Raji (cell line): Measurements from ENCODE around the gene ANO1.

Source experiments
- POLR2A ChIP-seq: IDR thresholded peaks from 2 replicates; pipeline ENCODE4 v1.6.1; 2011; ENCODE audit warnings: low read depth, low read length, control low read depth; ENCODE audit not compliant: insufficient read depth

Gene ANO1

GRCh38 chr11:70126494-70126893 is 48.4 kb downstream of the ANO1 start:
- no peak for TF ChIP-seq POLR2A

- no peak for TF ChIP-seq POLR2A
These were observed 49.7 kb downstream of the ANO1 start for GRCh38 chr11:70127653-70128434.

- TF ChIP-seq POLR2A: no peak
These were observed 50.4 kb downstream of the ANO1 start for GRCh38 chr11:70128435-70128906.

- no peak for TF ChIP-seq POLR2A
These were observed 51.0 kb downstream of the ANO1 start for GRCh38 chr11:70129051-70129592.

- TF ChIP-seq POLR2A: no peak
These were observed 52.5 kb downstream of the ANO1 start for GRCh38 chr11:70130636-70131035.

- TF ChIP-seq POLR2A: no peak
These were observed 53.6 kb downstream of the ANO1 start for GRCh38 chr11:70131606-70132190.

- no peak for TF ChIP-seq POLR2A
These were observed 54.5 kb downstream of the ANO1 start for GRCh38 chr11:70132641-70133040.

GRCh38 chr11:70133771-70134335 is 55.7 kb downstream of the ANO1 start:
- no peak for TF ChIP-seq POLR2A

- TF ChIP-seq POLR2A: no peak
These were observed 56.4 kb downstream of the ANO1 start for GRCh38 chr11:70134490-70134889.

- no peak for TF ChIP-seq POLR2A
These were observed 57.0 kb downstream of the ANO1 start for GRCh38 chr11:70135142-70135541.

- no peak for TF ChIP-seq POLR2A
These were observed 57.5 kb downstream of the ANO1 start for GRCh38 chr11:70135625-70136059.

- TF ChIP-seq POLR2A: no peak
These were observed 59.3 kb downstream of the ANO1 start for GRCh38 chr11:70137383-70137782.

- TF ChIP-seq POLR2A: no peak
These were observed 60.3 kb downstream of the ANO1 start for GRCh38 chr11:70138403-70138802.

GRCh38 chr11:70139785-70140410 is 61.8 kb downstream of the ANO1 start:
- no peak for TF ChIP-seq POLR2A

- no peak for TF ChIP-seq POLR2A
These were observed 62.8 kb downstream of the ANO1 start for GRCh38 chr11:70140711-70141485.
